ENCODE data around the gene NLRP6.
"Not testable (repeated sequence)": the region's sequence is repeated elsewhere in the genome, so short reads cannot be mapped to it uniquely, and the experiment has no call there.

The NLRP6 gene

GRCh38 chr11:319121-319887 lies 41.1 kb downstream of the NLRP6 start:
- DNase-seq (ENCODE audit: low read depth in 1 of 2, low spot score in 1 of 2) = not testable (repeated sequence)

- not testable (repeated sequence) for DNase-seq (ENCODE audit: low read depth in 1 of 2, low spot score in 1 of 2)
Observed at GRCh38 chr11:319888-320273, 41.7 kb downstream of the NLRP6 start.

GRCh38 chr11:324156-324555 lies 45.9 kb downstream of the NLRP6 start:
- no peak for DNase-seq (ENCODE audit: low read depth in 1 of 2, low spot score in 1 of 2)

- DNase-seq (ENCODE audit: low read depth in 1 of 2, low spot score in 1 of 2) = not testable (repeated sequence)
Observed at GRCh38 chr11:324593-325517, 46.6 kb downstream of the NLRP6 start.

GRCh38 chr11:325796-326591 lies 47.8 kb downstream of the NLRP6 start:
- DNase-seq (ENCODE audit: low read depth in 1 of 2, low spot score in 1 of 2) = no peak

- DNase-seq (ENCODE audit: low read depth in 1 of 2, low spot score in 1 of 2) = no peak
Observed at GRCh38 chr11:326592-326841, 48.3 kb downstream of the NLRP6 start.

GRCh38 chr11:326842-327580 lies 48.8 kb downstream of the NLRP6 start:
- DNase-seq (ENCODE audit: low read depth in 1 of 2, low spot score in 1 of 2) = no peak

GRCh38 chr11:327581-327923 lies 49.3 kb downstream of the NLRP6 start:
- DNase-seq (ENCODE audit: low read depth in 1 of 2, low spot score in 1 of 2) = no peak

GRCh38 chr11:328012-328411 lies 49.8 kb downstream of the NLRP6 start:
- DNase-seq (ENCODE audit: low read depth in 1 of 2, low spot score in 1 of 2) = no peak

GRCh38 chr11:328516-329100 lies 50.4 kb downstream of the NLRP6 start:
- not testable (repeated sequence) for DNase-seq (ENCODE audit: low read depth in 1 of 2, low spot score in 1 of 2)

- no peak for DNase-seq (ENCODE audit: low read depth in 1 of 2, low spot score in 1 of 2)
Observed at GRCh38 chr11:329886-330253, 51.7 kb downstream of the NLRP6 start.

GRCh38 chr11:330307-330693 lies 52.1 kb downstream of the NLRP6 start:
- DNase-seq (ENCODE audit: low read depth in 1 of 2, low spot score in 1 of 2) = no peak

GRCh38 chr11:330694-331357 lies 52.6 kb downstream of the NLRP6 start:
- no peak for DNase-seq (ENCODE audit: low read depth in 1 of 2, low spot score in 1 of 2)

GRCh38 chr11:331358-332060 lies 53.3 kb downstream of the NLRP6 start:
- no peak for DNase-seq (ENCODE audit: low read depth in 1 of 2, low spot score in 1 of 2)

GRCh38 chr11:332651-333480 lies 54.7 kb downstream of the NLRP6 start:
- DNase-seq (ENCODE audit: low read depth in 1 of 2, low spot score in 1 of 2) = no peak

GRCh38 chr11:333616-334263 lies 55.5 kb downstream of the NLRP6 start:
- DNase-seq (ENCODE audit: low read depth in 1 of 2, low spot score in 1 of 2) = not testable (repeated sequence)

- DNase-seq (ENCODE audit: low read depth in 1 of 2, low spot score in 1 of 2) = no peak
Observed at GRCh38 chr11:334264-334994, 56.2 kb downstream of the NLRP6 start.
